Activated CD4-positive, alpha-beta T cell treated with anti-CD3 and anti-CD28 coated beads, Interleukin-2, amount 50 U/mL, for 24 hours (primary cell): ENCODE data around the gene PTPRG.

Experiments used
- DNase-seq, 2 donors: peaks; one replicate each; pipeline ENCODE4 v3.0.0-alpha.2; 2020; ENCODE audit warnings: low read depth in 1 of 2, low spot score in 1 of 2

Gene PTPRG

DNA sequence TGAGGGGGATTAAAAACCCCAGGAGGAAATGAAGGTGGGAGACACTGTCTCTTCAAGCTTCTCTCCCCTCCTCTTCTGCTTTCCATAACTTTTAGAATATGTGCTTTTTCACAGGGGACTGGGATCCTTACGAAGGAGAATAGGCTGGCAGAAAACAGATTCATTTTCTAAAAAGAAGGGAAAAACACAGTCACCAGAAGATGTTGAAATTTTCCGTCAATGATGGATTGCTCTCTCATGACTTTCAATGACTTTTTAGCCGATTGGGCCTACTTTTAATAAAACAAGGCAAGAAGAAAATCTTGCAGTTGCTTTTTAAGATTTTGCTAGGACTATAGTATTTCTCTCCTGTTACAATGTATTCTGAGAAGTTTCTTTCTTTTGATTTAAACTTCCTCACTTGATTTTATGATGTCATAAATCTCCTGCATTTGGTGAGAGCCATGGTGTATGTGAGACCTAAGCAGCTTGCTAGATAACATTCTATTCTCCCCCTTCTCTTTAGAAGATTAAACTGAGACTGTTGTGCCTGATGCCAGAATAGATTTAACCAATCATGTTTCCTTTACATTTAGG is 570.7 kb downstream of the PTPRG start:
- DNase-seq = no peak

GRCh38 chr3:62133015-62133414 is 571.6 kb downstream of the PTPRG start:
- no peak for DNase-seq

DNA sequence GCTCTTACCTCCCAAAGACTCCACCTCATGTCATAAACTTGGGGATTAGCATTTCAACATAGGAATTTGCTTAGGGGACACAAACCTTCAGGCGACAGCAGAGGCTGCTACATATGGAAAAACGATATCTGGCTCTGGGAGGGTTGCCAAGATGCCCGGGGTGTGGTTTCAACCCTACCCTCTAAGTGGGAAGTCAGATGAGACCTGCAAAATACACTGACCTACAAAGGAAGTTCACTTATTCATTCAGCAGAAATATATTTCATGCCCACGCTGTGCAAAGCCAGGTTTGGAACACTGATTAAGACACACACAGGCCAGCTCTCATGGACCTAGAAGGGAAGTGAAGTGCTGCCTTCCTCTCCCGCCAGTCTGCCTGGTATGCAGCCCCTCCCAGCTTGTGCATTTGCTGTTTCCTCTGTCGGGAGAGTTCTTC is 572.7 kb downstream of the PTPRG start:
- no peak for DNase-seq

DNA sequence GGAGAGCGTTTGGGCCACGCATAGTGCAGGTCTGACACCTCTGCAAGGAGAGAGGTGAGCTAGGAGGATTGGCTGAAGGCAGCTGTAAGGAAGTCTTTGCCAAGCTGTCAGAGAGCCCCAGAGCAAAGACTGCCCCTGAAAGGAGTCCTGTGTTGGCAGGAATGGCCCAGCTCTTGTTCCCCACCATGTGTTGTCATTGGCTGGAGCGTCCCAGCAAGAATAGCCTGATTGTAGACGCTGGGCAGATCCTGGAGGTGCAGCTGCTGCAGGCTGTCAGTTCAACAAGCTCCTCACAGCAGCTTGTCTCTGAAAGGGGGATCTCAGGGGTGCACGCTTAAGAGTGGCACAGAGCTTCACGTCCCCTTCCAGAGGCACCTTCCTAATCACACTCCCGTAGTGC is 574.4 kb downstream of the PTPRG start:
- no peak for DNase-seq

DNA sequence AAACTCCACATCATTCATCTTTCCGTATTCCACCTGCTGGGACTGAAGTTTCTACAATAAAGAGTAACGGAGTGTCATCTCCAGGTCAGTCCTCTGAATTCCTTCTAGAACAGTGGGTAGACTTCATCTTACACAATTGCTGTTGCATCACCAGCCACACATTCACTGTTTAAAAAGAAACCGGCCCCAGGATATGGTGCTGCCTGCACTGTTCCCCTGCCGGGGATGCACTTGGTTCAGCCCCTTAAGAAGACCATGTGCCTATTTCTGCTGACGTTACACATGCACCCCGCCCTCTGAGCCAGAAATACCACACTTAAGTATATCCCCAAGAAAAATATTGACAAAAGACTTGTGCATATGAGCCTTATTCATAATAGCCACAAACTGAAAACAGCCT is 578.6 kb downstream of the PTPRG start:
- no peak for DNase-seq

DNA sequence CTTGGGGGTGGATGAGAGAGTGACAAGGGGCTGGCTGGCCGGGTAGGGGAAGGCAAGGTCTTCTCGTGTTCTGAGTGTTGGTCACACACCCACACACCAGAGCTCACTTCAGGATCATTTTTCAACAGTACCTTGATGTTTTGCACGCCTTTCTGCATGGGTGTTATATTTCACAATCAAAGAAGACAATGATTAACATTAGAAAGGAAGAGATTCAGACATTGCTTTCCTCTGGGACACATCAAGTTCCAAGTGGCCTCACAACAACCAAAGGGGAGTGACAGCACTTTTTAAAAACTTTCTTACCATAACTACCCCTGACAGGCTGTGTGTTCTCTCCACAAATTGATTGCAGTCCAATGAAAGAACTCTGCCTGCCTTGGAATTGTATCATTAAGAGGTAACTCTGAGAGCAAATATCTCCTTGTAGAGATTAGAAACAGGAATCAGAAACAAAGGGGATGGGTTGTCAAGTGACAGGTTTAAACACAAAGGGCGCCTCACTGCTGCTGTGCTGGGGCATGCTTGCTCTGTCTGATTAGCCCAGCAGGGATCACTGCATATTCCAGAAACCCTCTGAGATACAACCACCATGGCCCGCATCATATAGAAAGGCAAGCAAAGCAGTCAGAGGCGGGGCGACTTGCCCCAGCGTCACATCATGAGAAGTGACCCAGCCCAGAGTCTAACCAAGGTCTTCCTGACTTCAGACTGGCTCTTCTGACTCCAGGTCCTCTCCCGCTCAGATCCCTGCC is 581.1 kb downstream of the PTPRG start:
- DNase-seq = no peak

DNA sequence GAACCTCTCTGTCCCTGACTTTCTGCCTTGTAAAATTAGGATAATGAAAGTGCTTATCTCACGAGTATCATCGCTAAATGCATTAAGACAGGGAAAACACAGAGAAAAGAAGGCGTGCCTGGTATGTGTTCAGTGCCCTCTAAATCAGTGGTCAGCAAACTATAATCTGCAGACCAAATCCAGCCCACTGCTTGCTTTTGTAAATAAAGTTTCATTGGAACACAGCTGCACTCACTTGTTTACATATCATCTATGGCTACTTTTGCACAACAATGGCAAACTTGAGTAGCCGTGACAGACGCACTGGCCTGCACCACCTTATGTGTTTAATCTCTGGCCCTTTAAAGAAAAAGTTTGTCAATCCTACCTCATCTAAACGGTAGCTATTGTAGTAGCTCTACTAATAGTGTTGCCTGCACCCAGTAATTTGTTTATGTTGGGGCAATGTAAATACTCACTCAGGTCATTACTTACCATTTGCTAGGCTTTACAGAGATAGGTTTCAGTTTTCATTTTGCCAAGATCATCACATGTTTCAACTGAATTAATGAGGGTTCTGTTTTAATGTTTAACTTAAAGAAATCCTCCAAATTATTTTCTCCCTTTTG is 582.6 kb downstream of the PTPRG start:
- DNase-seq = no peak

GRCh38 chr3:62144482-62144881 is 583.1 kb downstream of the PTPRG start:
- DNase-seq = no peak

GRCh38 chr3:62145086-62145757 is 583.9 kb downstream of the PTPRG start:
- DNase-seq = no peak

DNA sequence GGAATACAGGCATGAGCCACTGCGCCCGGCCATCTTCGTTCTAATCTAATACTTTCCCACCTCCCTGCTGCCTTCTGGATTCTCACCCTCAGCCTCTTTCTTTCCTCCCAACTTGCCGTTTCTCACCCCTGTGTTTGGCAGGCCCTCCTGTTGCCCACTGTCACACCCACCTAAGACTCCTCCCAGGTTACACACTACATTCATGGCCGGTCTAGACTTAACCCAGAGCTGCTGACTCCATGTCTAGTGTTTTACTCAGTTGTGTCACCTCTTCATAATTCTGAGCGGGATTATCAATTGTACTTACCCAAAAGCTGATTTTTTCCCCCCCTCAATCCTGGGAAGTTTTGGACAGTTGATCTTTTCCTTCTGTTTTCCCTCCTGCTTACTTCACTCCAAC is 588.2 kb downstream of the PTPRG start:
- no peak for DNase-seq

GRCh38 chr3:62149962-62150361 is 588.6 kb downstream of the PTPRG start:
- DNase-seq = no peak

GRCh38 chr3:62151591-62151990 is 590.2 kb downstream of the PTPRG start:
- no peak for DNase-seq

- DNase-seq = no peak
Observed at GRCh38 chr3:62153231-62153630, 591.9 kb downstream of the PTPRG start.

DNA sequence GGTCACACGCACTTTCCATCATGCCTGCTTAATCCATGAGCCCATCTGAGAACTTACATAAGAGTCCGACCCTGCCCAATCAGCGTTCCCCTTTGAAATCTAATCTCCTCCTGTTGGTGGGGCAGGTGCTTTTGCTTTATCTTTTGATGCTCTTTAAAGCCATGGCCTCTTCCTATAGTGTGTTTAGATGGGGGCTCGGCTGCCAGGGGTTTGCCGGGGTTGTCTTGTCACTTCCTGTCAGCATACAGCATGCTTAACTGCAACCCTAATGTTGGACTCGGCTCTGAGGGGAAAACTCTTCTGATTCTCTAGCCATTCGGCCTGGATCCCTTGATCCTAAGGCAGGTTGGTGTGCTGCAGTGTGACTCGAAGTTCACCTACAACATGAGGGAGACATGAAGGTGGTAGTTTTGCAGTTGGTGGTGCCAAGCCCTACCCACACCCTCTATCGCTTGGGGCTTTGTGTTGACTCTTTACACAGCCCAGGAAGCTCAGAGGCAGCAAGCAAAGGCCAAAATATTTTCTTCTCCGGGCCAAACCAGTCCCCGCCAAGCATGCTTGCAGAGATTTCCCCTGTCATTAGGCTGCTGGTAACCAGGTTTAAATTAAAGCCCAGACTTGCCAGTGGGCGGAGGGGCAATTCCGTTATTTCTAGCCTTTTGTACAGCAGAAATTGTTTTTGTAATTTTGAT is 593.2 kb downstream of the PTPRG start:
- no peak for DNase-seq

GRCh38 chr3:62159056-62159708 is 597.8 kb downstream of the PTPRG start:
- no peak for DNase-seq

- DNase-seq = no peak
Observed at GRCh38 chr3:62159709-62160092, 598.3 kb downstream of the PTPRG start.

GRCh38 chr3:62161371-62161770 is 600.0 kb downstream of the PTPRG start:
- DNase-seq = no peak

- DNase-seq = no peak
Observed at GRCh38 chr3:62164196-62164595, 602.8 kb downstream of the PTPRG start.

DNA sequence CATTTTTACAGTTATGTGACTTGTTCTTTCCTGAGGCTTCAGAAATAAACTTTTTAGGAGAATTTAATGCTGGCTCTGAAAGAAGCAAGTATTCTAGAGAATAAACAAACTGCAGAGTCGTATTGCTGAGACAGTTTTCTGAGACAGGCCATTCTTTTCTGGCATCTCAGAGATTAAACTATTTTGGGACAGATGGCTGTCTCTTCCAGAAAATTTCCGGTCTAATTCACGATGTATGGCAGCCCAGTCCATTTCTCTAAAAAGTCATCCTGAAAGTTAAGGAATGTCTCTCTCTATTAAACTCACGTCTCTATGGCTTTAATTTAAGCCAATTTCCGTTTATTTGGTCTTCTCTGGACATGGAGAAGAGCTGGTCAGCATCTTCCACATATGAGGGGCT is 603.4 kb downstream of the PTPRG start:
- no peak for DNase-seq

DNA sequence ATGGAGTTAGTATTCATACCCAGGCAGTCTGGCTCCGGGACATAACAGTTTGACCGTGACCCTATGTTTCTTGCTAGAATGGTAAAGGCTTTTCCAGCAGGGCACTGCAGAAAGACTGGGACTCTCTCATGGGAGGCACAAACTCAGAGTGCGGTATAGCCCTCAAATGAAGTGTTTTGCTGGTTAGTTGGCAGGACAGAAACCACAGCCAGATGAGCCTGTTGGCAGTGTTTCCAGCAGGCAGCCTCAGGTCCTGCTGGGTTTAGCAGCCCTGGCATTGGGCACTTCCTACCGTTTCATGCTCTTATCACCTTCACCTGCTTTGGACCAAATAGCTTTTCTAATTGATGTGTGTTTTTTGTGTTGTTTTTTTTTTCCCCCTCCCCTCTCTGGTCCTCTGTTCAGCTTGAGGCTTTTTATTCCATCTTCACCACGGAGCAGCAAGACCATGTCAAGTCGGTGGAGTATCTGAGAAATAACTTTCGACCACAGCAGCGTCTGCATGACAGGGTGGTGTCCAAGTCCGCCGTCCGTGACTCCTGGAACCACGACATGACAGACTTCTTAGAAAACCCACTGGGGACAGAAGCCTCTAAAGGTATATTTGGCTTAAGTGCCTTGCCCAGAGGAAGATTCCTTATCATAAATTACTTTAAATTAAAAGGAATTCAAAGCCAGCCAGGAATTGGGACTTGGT is 606.3 kb downstream of the PTPRG start:
- DNase-seq = no peak
